HepG2 (cell line): ENCODE results near the gene TNS1. TPM values are rescaled to one million over a fixed set of nuclear protein-coding genes. Genes with fewer than 3 reads are reported as not detected.

ENCODE experiments used
- ASH2L ChIP-seq: fragments of 300-600, 200-600 bp; sonication (generic); IDR thresholded peaks from 2 replicates; pipeline ENCODE4 v1.7.0; 2017; ENCODE audit warnings: low read depth, mild to moderate bottlenecking, moderate library complexity, mixed read lengths, low read length; ENCODE audit not compliant: insufficient read length
- ATM ChIP-seq: fragments of 450-650 bp; IDR thresholded peaks from 2 replicates; pipeline ENCODE4 v1.7.1; 2017; ENCODE audit warnings: mild to moderate bottlenecking, borderline replicate concordance
- CC2D1A ChIP-seq: sonication (generic); formaldehyde crosslinking; IDR thresholded peaks from 2 replicates; pipeline ENCODE4 v1.8.1; 2023; ENCODE audit warnings: mild to moderate bottlenecking, missing genetic modification reagents
- CCDC6 ChIP-seq: sonication (generic); formaldehyde crosslinking; IDR thresholded peaks from 2 replicates; pipeline ENCODE4 v1.8.1; 2022; ENCODE audit warnings: mild to moderate bottlenecking, missing genetic modification reagents, moderate library complexity
- CEBPB ChIP-seq: IDR thresholded peaks from 2 replicates; pipeline ENCODE4 v1.6.1; 2011; ENCODE audit warnings: low read depth, low read length, improper control_type of control experiment, borderline replicate concordance
- CREB1 ChIP-seq, 2 experiments: fragments of 450-650 bp in 1 of 2; IDR thresholded peaks; 2 replicates each; pipeline ENCODE4 v1.6.1; 2016 to 2017; ENCODE audit warnings: control low read depth in 1 of 2, mild to moderate bottlenecking in 1 of 2, missing compliant biosample characterization in 1 of 2, missing genetic modification characterization in 1 of 2
- CREM ChIP-seq, 2 experiments: sonication (generic) in 1 of 2; formaldehyde crosslinking in 1 of 2; IDR thresholded peaks; 2 replicates each; pipeline versions ENCODE4 v1.4.0 to v1.6.1; 2016 to 2020; ENCODE audit warnings: antibody characterized with exemption in 1 of 2, mild to moderate bottlenecking in 1 of 2, missing genetic modification reagents in 1 of 2
- ETV5 ChIP-seq: IDR thresholded peaks from 2 replicates; pipeline ENCODE4 v1.6.1; 2018; ENCODE audit warnings: missing biosample characterization, missing genetic modification reagents, inconsistent platforms, borderline replicate concordance
- FOXO1 ChIP-seq: sonication (generic); formaldehyde crosslinking; IDR thresholded peaks from 2 replicates; pipeline ENCODE4 v1.4.0; 2020; ENCODE audit warnings: missing genetic modification reagents
- HMG20A ChIP-seq: IDR thresholded peaks from 2 replicates; pipeline ENCODE4 v1.6.1; 2016; ENCODE audit warnings: borderline replicate concordance
- HNF4A ChIP-seq: sonication (generic); formaldehyde crosslinking; IDR thresholded peaks from 2 replicates; pipeline ENCODE4 v1.4.0; 2020; ENCODE audit warnings: missing genetic modification reagents
- HOXA3 ChIP-seq: sonication (generic); formaldehyde crosslinking; IDR thresholded peaks from 2 replicates; pipeline ENCODE4 v1.5.0; 2020; ENCODE audit warnings: missing genetic modification reagents
- MXD4 ChIP-seq: IDR thresholded peaks from 2 replicates; pipeline ENCODE4 v1.6.1; 2016; ENCODE audit warnings: mild to moderate bottlenecking, missing biosample characterization, missing genetic modification reagents
- NR2F1 ChIP-seq, 2 experiments: fragments of 450-650 bp in 1 of 2; formaldehyde crosslinking in 1 of 2; IDR thresholded peaks; 2 replicates each; pipeline versions ENCODE4 v1.5.0 to v1.6.1; 2016 to 2020; ENCODE audit warnings: mild to moderate bottlenecking in 1 of 2, missing compliant biosample characterization in 1 of 2, missing genetic modification reagents in 1 of 2, moderate library complexity in 1 of 2
- NR2F2 ChIP-seq: IDR thresholded peaks from 2 replicates; pipeline ENCODE4 v1.6.1; 2012; ENCODE audit warnings: low read depth, inconsistent platforms, borderline replicate concordance
- PHF20 ChIP-seq: sonication (generic); formaldehyde crosslinking; IDR thresholded peaks from 2 replicates; pipeline ENCODE4 v1.5.0; 2020; ENCODE audit warnings: mild to moderate bottlenecking, missing genetic modification reagents
- POGZ ChIP-seq: sonication (generic); formaldehyde crosslinking; IDR thresholded peaks from 2 replicates; pipeline ENCODE4 v1.4.0; 2020; ENCODE audit warnings: mild to moderate bottlenecking, missing genetic modification reagents
- POLR2G ChIP-seq: fragments of 200-400 bp; formaldehyde crosslinking; IDR thresholded peaks from 2 replicates; pipeline ENCODE4 v1.6.1; 2018; ENCODE audit warnings: mild to moderate bottlenecking, low read depth, low read length, moderate library complexity
- RARG ChIP-seq: sonication (generic); formaldehyde crosslinking; IDR thresholded peaks from 2 replicates; pipeline ENCODE4 v1.4.0; 2020; ENCODE audit warnings: low read depth, mild to moderate bottlenecking, missing genetic modification reagents
- RELA ChIP-seq: sonication (generic); formaldehyde crosslinking; IDR thresholded peaks from 2 replicates; pipeline ENCODE4 v1.4.0; 2020; ENCODE audit warnings: missing genetic modification reagents
- SRY ChIP-seq: sonication (generic); formaldehyde crosslinking; IDR thresholded peaks from 2 replicates; pipeline ENCODE4 v1.8.0; 2022; ENCODE audit warnings: mild to moderate bottlenecking, missing genetic modification reagents
- TCF12 ChIP-seq, 2 experiments: fragments of 450-650 bp in 1 of 2; sonication (generic) in 1 of 2; formaldehyde crosslinking in 1 of 2; IDR thresholded peaks; 2 replicates each; pipeline versions ENCODE4 v1.6.1 to v1.8.0; 2017 to 2022; ENCODE audit warnings: antibody characterized with exemption in 1 of 2, mild to moderate bottlenecking in 1 of 2, missing genetic modification reagents in 1 of 2, moderate library complexity in 1 of 2
- TOPORS ChIP-seq: sonication (generic); formaldehyde crosslinking; IDR thresholded peaks from 2 replicates; pipeline ENCODE4 v1.8.0; 2023; ENCODE audit warnings: mild to moderate bottlenecking, missing genetic modification reagents
- ZBTB20 ChIP-seq: sonication (generic); formaldehyde crosslinking; IDR thresholded peaks from 2 replicates; pipeline ENCODE4 v1.8.1; 2023; ENCODE audit warnings: missing genetic modification reagents, low read depth, mild to moderate bottlenecking, borderline replicate concordance
- ZBTB3 ChIP-seq: sonication (generic); formaldehyde crosslinking; IDR thresholded peaks from 2 replicates; pipeline ENCODE4 v1.4.0; 2020; ENCODE audit warnings: low read depth, mild to moderate bottlenecking, moderate library complexity, missing genetic modification reagents, borderline replicate concordance
- ZFP90 ChIP-seq: sonication (generic); formaldehyde crosslinking; IDR thresholded peaks from 2 replicates; pipeline ENCODE4 v1.8.0; 2022; ENCODE audit warnings: missing genetic modification reagents, mild to moderate bottlenecking, inconsistent platforms, borderline replicate concordance
- ZNF160 ChIP-seq: sonication (generic); formaldehyde crosslinking; IDR thresholded peaks from 2 replicates; pipeline ENCODE4 v1.8.0; 2022; ENCODE audit warnings: mild to moderate bottlenecking, inconsistent platforms, missing genetic modification reagents
- ZNF207 ChIP-seq: fragments of 450-650 bp; IDR thresholded peaks from 2 replicates; pipeline ENCODE4 v1.6.1; 2016; ENCODE audit warnings: antibody characterized with exemption, borderline replicate concordance
- ZNF549 ChIP-seq: sonication (generic); formaldehyde crosslinking; IDR thresholded peaks from 2 replicates; pipeline ENCODE4 v1.5.0; 2020; ENCODE audit warnings: missing genetic modification reagents
- ZSCAN25 ChIP-seq: sonication (generic); formaldehyde crosslinking; IDR thresholded peaks from 2 replicates; pipeline ENCODE4 v1.8.0; 2022; ENCODE audit warnings: mild to moderate bottlenecking, missing genetic modification reagents
- polyA plus RNA-seq, 8 experiments: library from polyadenylated mRNA; depleted of rRNA in 3 of 8; stranded (reverse) in 7 of 8; unstranded in 1 of 8; fragments of >200 nt; fragmentation: Illumina TruSeq in 4 of 8; extraction: Trizol in 4 of 8; gene quantifications; 2 replicates each; pipeline versions ENCODE4 v1.2.1 to v1.2.3, GENCODE V29; 2011 to 2016; ENCODE audit warnings: low read depth in 4 of 8, missing spikeins in 1 of 8, mixed read lengths in 1 of 8; ENCODE audit not compliant: insufficient read depth in 1 of 8
- total RNA-seq, 5 experiments: library from RNA; depleted of rRNA; stranded (reverse); fragments of >200 nt; fragmentation: Illumina TruSeq; extraction: Trizol; gene quantifications; 2 replicates each; pipeline ENCODE4 v1.2.3, GENCODE V29; 2016; ENCODE audit warnings: low read depth in 1 of 5
- TF ChIP-seq, protein P1 (sequence below): sonication (generic); formaldehyde crosslinking; conservative IDR thresholded peaks from 2 replicates; pipeline ENCODE4 v1.8.0; 2022; ENCODE audit warnings: mild to moderate bottlenecking, moderate library complexity, missing genetic modification reagents

The TNS1 gene
- total and polyA plus RNA-seq, 2 of the 13 experiments (the other 11 are each of a cell fraction or from before 2014, with no cell fraction given), result 1.9 to 118 TPM

- TF ChIP-seq HOXA3 (CRISPR knock-in tag) (peak; percentile 61; the same call in 1 of the 2 replicates), MXD4 (CRISPR knock-in tag) (0 out of 2 replicates have a peak, but pooled peaks have one; percentile 18), HMG20A (CRISPR knock-in tag) (peak; percentile 51; the same call in 1 of the 2 replicates), CREM (IDR thresholded peaks at IDR 0.05) (peak; percentile 68; the same call in 1 of the 2 replicates), CREM (CRISPR knock-in tag; IDR thresholded peaks at IDR 0.05) (no peak), TOPORS (CRISPR knock-in tag) (no peak), CREB1 (IDR thresholded peaks at IDR 0.05) (peak; percentile 63), CREB1 (CRISPR knock-in tag; IDR thresholded peaks at IDR 0.05) (no peak; the same call in 1 of the 2 replicates), ATM (no peak), ZNF207 (no peak), POLR2G (no peak), RARG (CRISPR knock-in tag) (no peak), ZBTB20 (CRISPR knock-in tag) (peak; percentile 75; the same call in 1 of the 2 replicates), CEBPB (no peak), ETV5 (CRISPR knock-in tag) (peak; percentile 93; the same call in 1 of the 2 replicates), POGZ (peak; percentile 64), ZFP90 (CRISPR knock-in tag) (peak; percentile 60; the same call in 1 of the 2 replicates), ZNF549 (CRISPR knock-in tag) (no peak), PHF20 (CRISPR knock-in tag) (peak; percentile 80), RELA (CRISPR knock-in tag) (0 out of 2 replicates have a peak, but pooled peaks have one; percentile 58), CCDC6 (no peak), FOXO1 (CRISPR knock-in tag) (peak; percentile 81; the same call in 1 of the 2 replicates), ZBTB3 (CRISPR knock-in tag) (0 out of 2 replicates have a peak, but pooled peaks have one; percentile 50), ZNF160 (CRISPR knock-in tag) (peak; percentile 37; the same call in 1 of the 2 replicates), CC2D1A (CRISPR knock-in tag) (no peak), TCF12 (IDR thresholded peaks at IDR 0.05) (no peak), TCF12 (CRISPR knock-in tag; IDR thresholded peaks at IDR 0.05) (no peak), SRY (CRISPR knock-in tag) (no peak), ASH2L (no peak), NR2F1 (CRISPR knock-in tag; IDR thresholded peaks at IDR 0.05) (peak; percentile 81 to 87), ZSCAN25 (CRISPR knock-in tag) (no peak), HNF4A (CRISPR knock-in tag) (peak; percentile 47; the same call in 1 of the 2 replicates), NR2F2 (peak; percentile 65; the same call in 1 of the 2 replicates)
- TF ChIP-seq, protein P1, sequence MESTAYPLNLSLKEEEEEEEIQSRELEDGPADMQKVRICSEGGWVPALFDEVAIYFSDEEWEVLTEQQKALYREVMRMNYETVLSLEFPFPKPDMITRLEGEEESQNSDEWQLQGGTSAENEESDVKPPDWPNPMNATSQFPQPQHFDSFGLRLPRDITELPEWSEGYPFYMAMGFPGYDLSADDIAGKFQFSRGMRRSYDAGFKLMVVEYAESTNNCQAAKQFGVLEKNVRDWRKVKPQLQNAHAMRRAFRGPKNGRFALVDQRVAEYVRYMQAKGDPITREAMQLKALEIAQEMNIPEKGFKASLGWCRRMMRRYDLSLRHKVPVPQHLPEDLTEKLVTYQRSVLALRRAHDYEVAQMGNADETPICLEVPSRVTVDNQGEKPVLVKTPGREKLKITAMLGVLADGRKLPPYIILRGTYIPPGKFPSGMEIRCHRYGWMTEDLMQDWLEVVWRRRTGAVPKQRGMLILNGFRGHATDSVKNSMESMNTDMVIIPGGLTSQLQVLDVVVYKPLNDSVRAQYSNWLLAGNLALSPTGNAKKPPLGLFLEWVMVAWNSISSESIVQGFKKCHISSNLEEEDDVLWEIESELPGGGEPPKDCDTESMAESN, result no peak
Observed at GRCh38 chr2:217790195-217790594, 212.6 kb downstream of the TNS1 start (continued).
